Brain microvascular endothelial cell (primary cell): ENCODE data around the gene BCL2.

Experiments
- DNase-seq: peaks from one replicate; pipeline ENCODE4 v3.0.0-alpha.2; 2020
- H3K27ac ChIP-seq: fragments of 250-450 bp; sonication (Bioruptor Pico); 2 replicates; pipeline ENCODE4 v1.5.1; 2020; ENCODE audit warnings: mild to moderate bottlenecking, moderate library complexity
- H3K27me3 ChIP-seq: fragments of 250-450 bp; sonication (Bioruptor Pico); replicated peaks from 2 replicates; pipeline ENCODE4 v1.5.1; 2020; ENCODE audit warnings: mild to moderate bottlenecking
- H3K36me3 ChIP-seq: fragments of 250-450 bp; sonication (Bioruptor Pico); replicated peaks from 2 replicates; pipeline ENCODE4 v1.5.1; 2020; ENCODE audit warnings: mild to moderate bottlenecking
- H3K4me3 ChIP-seq: 2 replicates; pipeline ENCODE4 v1.5.1; 2011; ENCODE audit warnings: low read depth, mild to moderate bottlenecking, control low read depth, low read length, moderate library complexity
- in situ Hi-C: cut with HindIII; loops from 2 replicates; pipeline ENCODE4 v1.10.0; 2017; ENCODE audit warnings: low sequenced_read_pairs, low pct_ligation_motif_present
- TF ChIP-seq, protein P1 (sequence below): IDR thresholded peaks from 2 replicates; pipeline ENCODE4 v1.5.1; 2011; ENCODE audit warnings: low read depth, mild to moderate bottlenecking, moderate library complexity, low read length, control low read depth, inconsistent platforms; ENCODE audit errors: missing control alignments

The BCL2 gene

GRCh38 chr18:63271881-63272299, 47.7 kb downstream of the BCL2 start:
- in situ Hi-C loops: no loop called here

DNA sequence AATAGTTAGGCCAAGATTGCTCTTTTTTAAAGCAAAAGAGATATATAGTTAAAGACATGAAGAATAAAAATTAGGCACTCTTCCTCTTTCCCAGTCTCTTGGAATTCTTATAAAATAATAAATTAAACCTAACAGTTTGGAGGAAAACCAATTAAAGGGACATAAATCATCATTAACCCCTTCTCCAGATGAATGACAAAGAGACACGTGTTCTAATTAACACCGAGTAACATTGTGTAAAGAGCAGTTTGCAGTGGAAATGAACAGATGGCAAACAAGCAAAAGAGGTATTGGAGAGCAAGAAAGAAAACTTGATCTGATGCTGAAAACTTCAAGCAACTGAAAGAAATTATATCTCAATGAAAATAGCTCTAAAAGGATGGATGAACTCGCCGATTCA, 48.4 kb downstream of the BCL2 start:
- TF ChIP-seq, protein P1, sequence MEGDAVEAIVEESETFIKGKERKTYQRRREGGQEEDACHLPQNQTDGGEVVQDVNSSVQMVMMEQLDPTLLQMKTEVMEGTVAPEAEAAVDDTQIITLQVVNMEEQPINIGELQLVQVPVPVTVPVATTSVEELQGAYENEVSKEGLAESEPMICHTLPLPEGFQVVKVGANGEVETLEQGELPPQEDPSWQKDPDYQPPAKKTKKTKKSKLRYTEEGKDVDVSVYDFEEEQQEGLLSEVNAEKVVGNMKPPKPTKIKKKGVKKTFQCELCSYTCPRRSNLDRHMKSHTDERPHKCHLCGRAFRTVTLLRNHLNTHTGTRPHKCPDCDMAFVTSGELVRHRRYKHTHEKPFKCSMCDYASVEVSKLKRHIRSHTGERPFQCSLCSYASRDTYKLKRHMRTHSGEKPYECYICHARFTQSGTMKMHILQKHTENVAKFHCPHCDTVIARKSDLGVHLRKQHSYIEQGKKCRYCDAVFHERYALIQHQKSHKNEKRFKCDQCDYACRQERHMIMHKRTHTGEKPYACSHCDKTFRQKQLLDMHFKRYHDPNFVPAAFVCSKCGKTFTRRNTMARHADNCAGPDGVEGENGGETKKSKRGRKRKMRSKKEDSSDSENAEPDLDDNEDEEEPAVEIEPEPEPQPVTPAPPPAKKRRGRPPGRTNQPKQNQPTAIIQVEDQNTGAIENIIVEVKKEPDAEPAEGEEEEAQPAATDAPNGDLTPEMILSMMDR: no peak
- in situ Hi-C loops: no loop called here
- Histone ChIP-seq H3K27me3 (no peaks in the 10 kb centered on the region), H3K36me3 (no peaks in the 10 kb centered on the region), H3K4me3 (no peak overlapping the region), H3K27ac (no peak overlapping the region)
- DNase-seq: no peak

More at GRCh38 chr18:63271881-63272299, 47.7 kb downstream of the BCL2 start:
- DNase-seq: no peak
- H3K27ac ChIP-seq: no peak overlapping the region
- H3K4me3 ChIP-seq: no peak overlapping the region
- no peaks in the 10 kb centered on the region for H3K36me3 ChIP-seq
- TF ChIP-seq, protein P1: no peak
- no peaks in the 10 kb centered on the region for H3K27me3 ChIP-seq

DNA sequence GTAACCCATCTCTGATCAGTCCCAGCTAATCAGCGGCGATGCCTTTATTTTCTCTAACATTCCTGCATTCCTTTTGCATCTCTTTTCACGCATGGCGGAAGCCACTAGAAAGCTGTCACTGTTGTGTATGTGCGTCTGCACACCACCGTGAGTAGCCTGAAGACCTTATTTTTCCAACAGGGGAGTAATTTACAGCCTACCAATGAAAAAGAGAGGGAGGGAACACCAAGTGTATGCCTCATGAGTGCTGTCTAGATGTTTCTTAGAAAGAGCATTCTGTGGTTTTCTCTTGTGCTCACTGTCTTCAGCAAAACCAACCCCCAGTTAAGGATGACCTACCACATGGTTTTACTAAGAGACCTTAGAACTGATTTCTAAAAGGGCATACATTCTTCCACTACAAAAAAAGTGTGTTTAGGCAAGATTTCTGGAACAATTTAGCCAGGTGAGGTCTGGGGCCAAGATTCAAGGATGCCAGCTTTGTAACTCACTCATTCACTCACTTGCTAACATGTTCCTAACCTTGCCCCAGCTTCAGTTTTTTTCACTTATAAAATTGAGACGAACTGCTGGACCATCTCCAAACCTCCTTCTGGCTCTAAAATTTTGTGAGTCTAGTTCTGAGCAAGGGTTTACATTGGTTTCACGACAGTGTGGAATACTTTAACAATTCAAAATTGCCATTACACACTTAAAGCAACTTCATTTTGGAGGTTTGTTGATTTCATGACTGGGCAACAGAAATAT, 51.4 kb downstream of the BCL2 start:
- Histone ChIP-seq H3K36me3 (no peaks in the 10 kb centered on the region), H3K4me3 (no peak overlapping the region), H3K27ac (no peak overlapping the region), H3K27me3 (no peaks in the 10 kb centered on the region)
- in situ Hi-C loops: no loop called here
- TF ChIP-seq, protein P1: no peak
- peak; percentile 11 for DNase-seq

- Histone ChIP-seq H3K27me3 (no peaks in the 10 kb centered on the region), H3K4me3 (no peak overlapping the region), H3K27ac (no peak overlapping the region), H3K36me3 (no peaks in the 10 kb centered on the region)
- in situ Hi-C loops: no loop called here
- TF ChIP-seq, protein P1: no peak
- no peak for DNase-seq
Measured at GRCh38 chr18:63266888-63267790, 52.4 kb downstream of the BCL2 start.

DNA sequence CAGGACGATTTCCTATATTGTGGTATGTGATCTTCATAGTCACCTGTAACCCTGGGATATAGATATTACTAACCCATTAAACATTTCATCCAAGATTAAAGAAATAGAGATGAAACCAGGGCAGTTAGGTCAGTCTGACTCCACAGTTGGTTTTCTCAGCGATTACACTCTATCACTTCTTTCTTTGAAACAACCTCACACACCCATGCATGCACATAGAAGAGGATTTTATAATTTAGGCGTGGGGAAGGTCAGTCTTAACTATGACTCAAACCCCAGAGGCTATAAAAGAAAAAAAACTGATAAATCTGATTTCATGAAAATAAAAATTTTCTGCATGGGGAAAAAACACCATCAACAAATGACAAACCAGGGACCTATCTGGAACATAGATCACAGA, 54.2 kb downstream of the BCL2 start:
- no peak for DNase-seq
- Histone ChIP-seq H3K4me3 (no peak overlapping the region), H3K27ac (no peak overlapping the region), H3K27me3 (no peaks in the 10 kb centered on the region), H3K36me3 (no peaks in the 10 kb centered on the region)
- in situ Hi-C loops: no loop called here
- TF ChIP-seq, protein P1: no peak
